SK-N-SH (cell line): ENCODE data around the gene JMJD8. TPM values are rescaled to one million over a fixed set of nuclear protein-coding genes. Genes with fewer than 3 reads are reported as not detected.

Experiments used
- CTCF ChIA-PET: fragments of 300-600, 350-600 bp; formaldehyde crosslinking; extraction: SDS; loops from one replicate; lab custom pipeline; 2021; lab: Yijun Ruan, JAX
- POLR2A ChIA-PET: fragments of 350-600 bp; sonication (Branson Sonifier 250); formaldehyde crosslinking; extraction: SDS; loops from one replicate; lab custom pipeline; 2020; ENCODE audit warnings: antibody characterized with exemption, inconsistent platforms; lab: Yijun Ruan, JAX
- DNase-seq: peaks from one replicate; pipeline ENCODE4 v3.0.0; 2012
- H2AFZ ChIP-seq: fragments of 200-600 bp; sonication (generic); 2 replicates; pipeline ENCODE4 v1.8.1; 2016; ENCODE audit warnings: antibody characterized with exemption, mild to moderate bottlenecking, low read depth
- H3F3A ChIP-seq: fragments of 200-600 bp; sonication (generic); replicated peaks from 2 replicates; pipeline ENCODE3; 2016; ENCODE audit warnings: antibody characterized with exemption, mild to moderate bottlenecking; ENCODE audit not compliant: insufficient read depth
- H3K27ac ChIP-seq, 2 experiments: fragments of 200-500 bp in 1 of 2; fragments of 200-600 bp in 1 of 2; sonication (Bioruptor generic) in 1 of 2; sonication (generic), shearing (Covaris generic) in 1 of 2; 2 replicates each; pipeline versions ENCODE4 v1.5.1 to v1.6.1; 2014 to 2016; ENCODE audit warnings: low read depth in 2 of 2, inconsistent platforms in 1 of 2, low read length in 1 of 2, mild to moderate bottlenecking in 1 of 2, mixed read lengths in 1 of 2
- H3K27me3 ChIP-seq: fragments of 200-600 bp; sonication (generic), shearing (Covaris generic); 2 replicates; pipeline ENCODE4 v1.6.1; 2016; ENCODE audit warnings: mixed run types; ENCODE audit not compliant: insufficient read depth
- H3K36me3 ChIP-seq, 2 experiments: fragments of 200-500 bp in 1 of 2; fragments of 200-600 bp in 1 of 2; sonication (Bioruptor generic) in 1 of 2; sonication (generic) in 1 of 2; replicated peaks in 1 of 2; 2 replicates each; pipeline versions ENCODE3 to v1.5.1; 2014 to 2016; ENCODE audit warnings: low read length in 1 of 2, mild to moderate bottlenecking in 1 of 2; ENCODE audit not compliant: insufficient read depth in 2 of 2, control insufficient read depth in 1 of 2
- H3K4me1 ChIP-seq, 2 experiments: fragments of 200-500 bp in 1 of 2; fragments of 200-600 bp in 1 of 2; sonication (Bioruptor generic) in 1 of 2; sonication (generic), shearing (Covaris generic) in 1 of 2; 2 replicates each; pipeline versions ENCODE4 v1.5.1 to v1.6.1; 2014 to 2016; ENCODE audit warnings: low read depth in 1 of 2, low read length in 1 of 2, mixed run types in 1 of 2; ENCODE audit not compliant: insufficient read depth in 2 of 2, control insufficient read depth in 1 of 2
- H3K4me2 ChIP-seq: fragments of 200-600 bp; sonication (generic), shearing (Covaris generic); 2 replicates; pipeline ENCODE4 v1.6.1; 2017; ENCODE audit warnings: mixed run types
- H3K4me3 ChIP-seq, 2 experiments: fragments of 200-500 bp in 1 of 2; fragments of 200-600 bp in 1 of 2; sonication (Bioruptor generic) in 1 of 2; sonication (generic), shearing (Covaris generic) in 1 of 2; 2 replicates each; pipeline versions ENCODE4 v1.5.1 to v1.8.1; 2014 to 2016; ENCODE audit warnings: low read depth in 2 of 2, inconsistent platforms in 1 of 2, low read length in 1 of 2, mild to moderate bottlenecking in 1 of 2, mixed read lengths in 1 of 2, moderate library complexity in 1 of 2
- H3K79me2 ChIP-seq: fragments of 200-600 bp; sonication (generic); 2 replicates; pipeline ENCODE4 v1.8.1; 2017; ENCODE audit warnings: mild to moderate bottlenecking; ENCODE audit not compliant: insufficient read depth
- H3K9ac ChIP-seq: fragments of 200-600 bp; sonication (generic); 2 replicates; pipeline ENCODE4 v1.6.1; 2017; ENCODE audit warnings: mixed run types
- H3K9me2 ChIP-seq: fragments of 200-600 bp; sonication (generic); 2 replicates; pipeline ENCODE4 v1.6.1; 2017; ENCODE audit warnings: mixed run types
- H3K9me3 ChIP-seq: fragments of 200-600 bp; sonication (generic); 2 replicates; pipeline ENCODE4 v1.6.1; 2017; ENCODE audit warnings: mixed run types, mild to moderate bottlenecking, moderate library complexity
- H4K20me1 ChIP-seq: fragments of 200-600 bp; sonication (generic); 2 replicates; pipeline ENCODE4 v1.6.1; 2017; ENCODE audit warnings: mild to moderate bottlenecking, mixed run types; ENCODE audit not compliant: insufficient read depth
- CHD2 ChIP-seq: fragments of 150-350 bp; IDR thresholded peaks from 2 replicates; pipeline ENCODE4 v1.6.1; 2018; ENCODE audit warnings: low read length; ENCODE audit not compliant: partially characterized antibody
- EZH2phosphoT487 ChIP-seq: fragments of 200-600 bp; sonication (generic); IDR thresholded peaks from 2 replicates; pipeline ENCODE4 v1.6.1; 2017; ENCODE audit warnings: low read depth, mixed run types, mild to moderate bottlenecking, antibody characterized with exemption, moderate library complexity, borderline replicate concordance
- FOSL2 ChIP-seq: IDR thresholded peaks from 2 replicates; pipeline ENCODE4 v1.4.0; 2012; ENCODE audit warnings: low read depth, mild to moderate bottlenecking, moderate library complexity, borderline replicate concordance
- GABPA ChIP-seq: IDR thresholded peaks from 2 replicates; pipeline ENCODE4 v1.4.0; 2012; ENCODE audit warnings: low read depth, mild to moderate bottlenecking
- GATA2 ChIP-seq: sonication (generic); formaldehyde crosslinking; IDR thresholded peaks from 2 replicates; pipeline ENCODE4 v1.5.0; 2020; ENCODE audit warnings: mild to moderate bottlenecking, missing genetic modification reagents
- JUND ChIP-seq: IDR thresholded peaks from 2 replicates; pipeline ENCODE4 v1.4.0; 2012
- MXI1 ChIP-seq: IDR thresholded peaks from 2 replicates; pipeline ENCODE4 v1.6.1; 2012; ENCODE audit warnings: mild to moderate bottlenecking, low read depth, low read length, improper control_type of control experiment
- NFIC ChIP-seq: IDR thresholded peaks from 2 replicates; pipeline ENCODE4 v1.4.0; 2012; ENCODE audit warnings: borderline replicate concordance
- RCOR1 ChIP-seq: fragments of 150-350 bp; IDR thresholded peaks from 2 replicates; pipeline ENCODE4 v1.6.1; 2017; ENCODE audit warnings: antibody characterized with exemption, low read length
- RFX5 ChIP-seq: IDR thresholded peaks from 2 replicates; pipeline ENCODE4 v1.6.1; 2012; ENCODE audit warnings: mild to moderate bottlenecking, improper control_type of control experiment, low read length
- RXRA ChIP-seq: IDR thresholded peaks from 2 replicates; pipeline ENCODE4 v1.4.0; 2012; ENCODE audit warnings: low read depth, mild to moderate bottlenecking, borderline replicate concordance
- SIN3A ChIP-seq: IDR thresholded peaks from 2 replicates; pipeline ENCODE4 v1.6.1; 2012; ENCODE audit warnings: low read depth, mild to moderate bottlenecking, low read length, moderate library complexity, borderline replicate concordance
- SMC3 ChIP-seq: IDR thresholded peaks from 2 replicates; pipeline ENCODE4 v1.6.1; 2012; ENCODE audit warnings: low read depth, low read length, improper control_type of control experiment
- WGBS: methylation state at CpG from one replicate; pipeline ENCODE4 v1.1.6; 2017; ENCODE audit warnings: low lambda C conversion rate; 5-methylcytosine and 5-hydroxymethylcytosine counted together
- polyA plus RNA-seq, 3 experiments: library from polyadenylated mRNA; depleted of rRNA; stranded (reverse); fragments of >200 nt; gene quantifications; 2 replicates each; pipeline ENCODE4 v1.2.3, GENCODE V29; 2012
- TF ChIP-seq, protein P1 (sequence below): fragments of 150-350 bp; IDR thresholded peaks from 2 replicates; pipeline ENCODE4 v1.6.1; 2017; ENCODE audit warnings: antibody characterized with exemption, low read length, low read depth, borderline replicate concordance
- TF ChIP-seq, protein P2 (sequence below): fragments of 200-600 bp; sonication (generic); IDR thresholded peaks from 2 replicates; pipeline ENCODE4 v1.6.1; 2017; ENCODE audit warnings: antibody characterized with exemption, mild to moderate bottlenecking, moderate library complexity
- TF ChIP-seq, protein P3 (sequence below): IDR thresholded peaks from 2 replicates; pipeline ENCODE4 v1.4.0; 2012; ENCODE audit warnings: low read depth
- TF ChIP-seq, protein P4 (sequence below): IDR thresholded peaks from 2 replicates; pipeline ENCODE4 v1.6.1; 2012; ENCODE audit warnings: mild to moderate bottlenecking, low read depth, low read length, moderate library complexity
- TF ChIP-seq, protein P5 (sequence below): IDR thresholded peaks from 2 replicates; pipeline ENCODE4; 2012

Gene JMJD8
- polyA plus RNA-seq, 1 of the 3 experiments (the other 2 are of a cell fraction): 67.0 TPM

DNA sequence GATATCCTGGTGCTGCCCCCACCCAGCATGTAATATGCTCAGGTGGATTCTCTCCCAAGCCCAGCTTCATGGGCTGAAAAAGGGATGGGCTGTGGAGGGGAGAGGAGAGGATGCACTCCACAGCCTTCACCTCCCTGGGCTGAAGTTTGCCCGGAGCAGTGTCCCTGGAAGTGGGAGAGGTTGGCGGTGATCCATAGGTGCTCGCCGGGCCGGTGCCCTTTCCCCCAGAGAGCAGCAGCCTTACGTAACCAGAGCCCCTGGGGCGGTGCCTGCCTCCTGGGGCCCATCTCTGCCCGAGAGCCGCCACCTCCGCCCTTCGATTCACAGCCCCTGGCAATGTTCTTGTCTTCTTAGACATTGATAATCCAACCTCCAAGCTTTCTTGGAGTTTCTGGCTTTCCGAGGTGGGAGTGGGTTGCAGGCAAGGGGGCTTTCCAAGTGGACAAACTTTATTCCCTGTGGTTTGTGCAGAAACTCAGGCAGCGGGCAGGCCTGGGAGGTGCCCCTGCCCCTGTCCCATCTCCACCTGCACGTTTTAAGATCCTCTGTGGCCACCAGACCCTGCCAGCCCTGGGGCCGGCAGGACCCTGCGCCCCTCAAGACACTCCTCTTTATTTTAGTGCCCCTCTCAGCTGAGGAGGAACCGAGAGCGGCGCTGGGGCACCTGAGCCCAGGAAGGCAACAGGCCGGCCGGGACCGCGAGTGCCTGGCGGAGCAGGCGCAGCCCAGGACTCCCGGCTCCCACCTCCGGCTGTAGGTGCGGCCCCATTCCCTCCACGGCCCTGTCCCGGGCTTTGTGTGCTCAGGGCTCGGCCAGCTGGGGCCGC is 38.1 kb downstream of the JMJD8 start:
- ChIA-PET POLR2A (no interaction called here), CTCF (interaction anchor here (1.3 kb wide), 1 partner anchor 21 kb away, joined by 3 read pairs; no protein-coding TSS in a partner anchor)

DNA sequence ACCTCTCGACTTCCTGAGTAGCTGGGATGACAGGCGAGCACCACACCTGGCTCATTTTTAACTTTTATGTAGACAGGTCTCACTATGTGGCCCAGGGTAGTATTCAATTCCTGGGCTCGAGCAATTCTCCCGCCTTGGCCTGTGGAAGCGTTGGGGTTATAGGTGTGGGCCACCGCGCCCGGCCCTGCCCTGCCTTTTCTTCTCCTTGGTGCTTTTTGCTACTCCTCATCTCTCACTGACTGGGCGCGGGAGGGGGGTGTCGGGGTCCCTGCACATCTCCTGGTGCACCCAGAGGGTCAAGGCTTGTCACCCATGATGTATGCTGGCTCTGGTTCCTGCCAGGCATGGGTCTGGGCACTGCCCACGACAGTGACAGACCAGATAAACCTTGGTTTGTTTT is 39.6 kb downstream of the JMJD8 start:
- Histone ChIP-seq H3K4me3 (no peak overlapping the region), H3K36me3 (no peaks in the 10 kb centered on the region), H3K27me3 (no peaks in the 10 kb centered on the region), H3K4me1 (peaks cover 10 to 30% of the 10 kb centered on the region in 2 experiments; a peak in 2 of 4 replicates), H3K9ac (no peak overlapping the region), H3F3A (peaks cover 9% of the 10 kb centered on the region), H3K9me3 (no peaks in the 10 kb centered on the region), H3K4me2 (no peak overlapping the region), H4K20me1 (no peaks in the 10 kb centered on the region), H3K9me2 (no peaks in the 10 kb centered on the region), H2AFZ (no peak overlapping the region), H3K27ac (no peak overlapping the region), H3K79me2 (peaks cover 23% of the 10 kb centered on the region; the same call in 1 of the 2 replicates)
- no peak for DNase-seq
- WGBS: 95% methylated on average over 12 of the region's 12 CpGs
- POLR2A ChIA-PET: no interaction called here
- CTCF ChIA-PET: no interaction called here
- TF ChIP-seq FOSL2 (no peak), GATA2 (CRISPR knock-in tag) (no peak), JUND (no peak), SIN3A (no peak), RFX5 (no peak), EZH2phosphoT487 (no peak), SMC3 (no peak), NFIC (no peak), RCOR1 (no peak), RXRA (no peak), CHD2 (no peak), GABPA (no peak), MXI1 (no peak)
- TF ChIP-seq, protein P1, sequence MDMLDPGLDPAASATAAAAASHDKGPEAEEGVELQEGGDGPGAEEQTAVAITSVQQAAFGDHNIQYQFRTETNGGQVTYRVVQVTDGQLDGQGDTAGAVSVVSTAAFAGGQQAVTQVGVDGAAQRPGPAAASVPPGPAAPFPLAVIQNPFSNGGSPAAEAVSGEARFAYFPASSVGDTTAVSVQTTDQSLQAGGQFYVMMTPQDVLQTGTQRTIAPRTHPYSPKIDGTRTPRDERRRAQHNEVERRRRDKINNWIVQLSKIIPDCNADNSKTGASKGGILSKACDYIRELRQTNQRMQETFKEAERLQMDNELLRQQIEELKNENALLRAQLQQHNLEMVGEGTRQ: no peak
- TF ChIP-seq, protein P2, sequence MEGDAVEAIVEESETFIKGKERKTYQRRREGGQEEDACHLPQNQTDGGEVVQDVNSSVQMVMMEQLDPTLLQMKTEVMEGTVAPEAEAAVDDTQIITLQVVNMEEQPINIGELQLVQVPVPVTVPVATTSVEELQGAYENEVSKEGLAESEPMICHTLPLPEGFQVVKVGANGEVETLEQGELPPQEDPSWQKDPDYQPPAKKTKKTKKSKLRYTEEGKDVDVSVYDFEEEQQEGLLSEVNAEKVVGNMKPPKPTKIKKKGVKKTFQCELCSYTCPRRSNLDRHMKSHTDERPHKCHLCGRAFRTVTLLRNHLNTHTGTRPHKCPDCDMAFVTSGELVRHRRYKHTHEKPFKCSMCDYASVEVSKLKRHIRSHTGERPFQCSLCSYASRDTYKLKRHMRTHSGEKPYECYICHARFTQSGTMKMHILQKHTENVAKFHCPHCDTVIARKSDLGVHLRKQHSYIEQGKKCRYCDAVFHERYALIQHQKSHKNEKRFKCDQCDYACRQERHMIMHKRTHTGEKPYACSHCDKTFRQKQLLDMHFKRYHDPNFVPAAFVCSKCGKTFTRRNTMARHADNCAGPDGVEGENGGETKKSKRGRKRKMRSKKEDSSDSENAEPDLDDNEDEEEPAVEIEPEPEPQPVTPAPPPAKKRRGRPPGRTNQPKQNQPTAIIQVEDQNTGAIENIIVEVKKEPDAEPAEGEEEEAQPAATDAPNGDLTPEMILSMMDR: no peak
- TF ChIP-seq, protein P3, sequence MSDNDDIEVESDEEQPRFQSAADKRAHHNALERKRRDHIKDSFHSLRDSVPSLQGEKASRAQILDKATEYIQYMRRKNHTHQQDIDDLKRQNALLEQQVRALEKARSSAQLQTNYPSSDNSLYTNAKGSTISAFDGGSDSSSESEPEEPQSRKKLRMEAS: no peak
- TF ChIP-seq, protein P4, sequence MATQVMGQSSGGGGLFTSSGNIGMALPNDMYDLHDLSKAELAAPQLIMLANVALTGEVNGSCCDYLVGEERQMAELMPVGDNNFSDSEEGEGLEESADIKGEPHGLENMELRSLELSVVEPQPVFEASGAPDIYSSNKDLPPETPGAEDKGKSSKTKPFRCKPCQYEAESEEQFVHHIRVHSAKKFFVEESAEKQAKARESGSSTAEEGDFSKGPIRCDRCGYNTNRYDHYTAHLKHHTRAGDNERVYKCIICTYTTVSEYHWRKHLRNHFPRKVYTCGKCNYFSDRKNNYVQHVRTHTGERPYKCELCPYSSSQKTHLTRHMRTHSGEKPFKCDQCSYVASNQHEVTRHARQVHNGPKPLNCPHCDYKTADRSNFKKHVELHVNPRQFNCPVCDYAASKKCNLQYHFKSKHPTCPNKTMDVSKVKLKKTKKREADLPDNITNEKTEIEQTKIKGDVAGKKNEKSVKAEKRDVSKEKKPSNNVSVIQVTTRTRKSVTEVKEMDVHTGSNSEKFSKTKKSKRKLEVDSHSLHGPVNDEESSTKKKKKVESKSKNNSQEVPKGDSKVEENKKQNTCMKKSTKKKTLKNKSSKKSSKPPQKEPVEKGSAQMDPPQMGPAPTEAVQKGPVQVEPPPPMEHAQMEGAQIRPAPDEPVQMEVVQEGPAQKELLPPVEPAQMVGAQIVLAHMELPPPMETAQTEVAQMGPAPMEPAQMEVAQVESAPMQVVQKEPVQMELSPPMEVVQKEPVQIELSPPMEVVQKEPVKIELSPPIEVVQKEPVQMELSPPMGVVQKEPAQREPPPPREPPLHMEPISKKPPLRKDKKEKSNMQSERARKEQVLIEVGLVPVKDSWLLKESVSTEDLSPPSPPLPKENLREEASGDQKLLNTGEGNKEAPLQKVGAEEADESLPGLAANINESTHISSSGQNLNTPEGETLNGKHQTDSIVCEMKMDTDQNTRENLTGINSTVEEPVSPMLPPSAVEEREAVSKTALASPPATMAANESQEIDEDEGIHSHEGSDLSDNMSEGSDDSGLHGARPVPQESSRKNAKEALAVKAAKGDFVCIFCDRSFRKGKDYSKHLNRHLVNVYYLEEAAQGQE: no peak

More for the DNA sequence above, 38.1 kb downstream of the JMJD8 start:
- WGBS: 87% methylated on average over 21 of the region's 32 CpGs
- no peaks in the 10 kb centered on the region for H3K36me3 ChIP-seq
- no peaks in the 10 kb centered on the region for H4K20me1 ChIP-seq
- no peaks in the 10 kb centered on the region for H3K27me3 ChIP-seq
- H3K9me3 ChIP-seq: no peaks in the 10 kb centered on the region
- DNase-seq: no peak
- H3K4me1 ChIP-seq: peaks cover 10 to 41% of the 10 kb centered on the region in 2 experiments; a peak in 2 of 4 replicates
- H2AFZ ChIP-seq: no peak overlapping the region
- TF ChIP-seq SMC3: no peak
- TF ChIP-seq, protein P5, sequence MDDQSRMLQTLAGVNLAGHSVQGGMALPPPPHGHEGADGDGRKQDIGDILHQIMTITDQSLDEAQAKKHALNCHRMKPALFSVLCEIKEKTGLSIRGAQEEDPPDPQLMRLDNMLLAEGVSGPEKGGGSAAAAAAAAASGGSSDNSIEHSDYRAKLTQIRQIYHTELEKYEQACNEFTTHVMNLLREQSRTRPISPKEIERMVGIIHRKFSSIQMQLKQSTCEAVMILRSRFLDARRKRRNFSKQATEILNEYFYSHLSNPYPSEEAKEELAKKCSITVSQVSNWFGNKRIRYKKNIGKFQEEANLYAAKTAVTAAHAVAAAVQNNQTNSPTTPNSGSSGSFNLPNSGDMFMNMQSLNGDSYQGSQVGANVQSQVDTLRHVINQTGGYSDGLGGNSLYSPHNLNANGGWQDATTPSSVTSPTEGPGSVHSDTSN: no peak; the same call in 1 of the 2 replicates
- no peaks in the 10 kb centered on the region for H3K9me2 ChIP-seq
- H3F3A ChIP-seq: peaks cover 5% of the 10 kb centered on the region
- H3K9ac ChIP-seq: no peak overlapping the region
- H3K4me3 ChIP-seq: no peak overlapping the region
- no peak overlapping the region for H3K4me2 ChIP-seq
- peaks cover 30% of the 10 kb centered on the region; the same call in 1 of the 2 replicates for H3K79me2 ChIP-seq
- no peak overlapping the region for H3K27ac ChIP-seq
